Stimulated activated CD4-positive, alpha-beta T cell treated with anti-CD3 and anti-CD28 coated beads, Interleukin-1b, Interleukin-23, amount 100 ng/mL, for 24 hours (primary cell): Measurements from ENCODE around the gene PACRG.

Experiments used
- DNase-seq, 4 experiments: peaks; one replicate each; pipeline ENCODE4 v3.0.0-alpha.2; 2020; ENCODE audit warnings: low read depth in 4 of 4, low spot score in 1 of 4

PACRG gene

GRCh38 chr6:163262080-163262479 lies 534.3 kb downstream of the PACRG start:
- no peak for DNase-seq

DNA sequence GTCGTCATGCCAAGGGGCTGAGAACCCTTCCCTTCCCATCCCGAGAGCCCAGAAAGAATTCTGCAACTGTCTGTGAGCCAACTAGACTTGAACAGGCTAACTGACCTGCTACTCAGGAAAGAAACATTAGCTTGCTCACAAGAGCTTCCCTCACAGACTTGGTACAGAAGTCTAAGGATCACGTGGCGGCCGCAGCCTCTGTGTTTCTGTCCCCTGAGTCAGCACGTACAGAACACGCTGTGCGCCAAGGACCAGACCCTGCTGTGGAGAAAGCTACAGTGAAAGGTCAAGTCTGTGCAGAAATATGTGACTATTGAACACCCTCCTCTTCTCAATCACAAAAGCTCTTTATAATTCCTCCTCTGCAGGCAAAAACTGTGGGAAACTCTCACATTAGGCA lies 535.4 kb downstream of the PACRG start:
- DNase-seq: no peak

DNA sequence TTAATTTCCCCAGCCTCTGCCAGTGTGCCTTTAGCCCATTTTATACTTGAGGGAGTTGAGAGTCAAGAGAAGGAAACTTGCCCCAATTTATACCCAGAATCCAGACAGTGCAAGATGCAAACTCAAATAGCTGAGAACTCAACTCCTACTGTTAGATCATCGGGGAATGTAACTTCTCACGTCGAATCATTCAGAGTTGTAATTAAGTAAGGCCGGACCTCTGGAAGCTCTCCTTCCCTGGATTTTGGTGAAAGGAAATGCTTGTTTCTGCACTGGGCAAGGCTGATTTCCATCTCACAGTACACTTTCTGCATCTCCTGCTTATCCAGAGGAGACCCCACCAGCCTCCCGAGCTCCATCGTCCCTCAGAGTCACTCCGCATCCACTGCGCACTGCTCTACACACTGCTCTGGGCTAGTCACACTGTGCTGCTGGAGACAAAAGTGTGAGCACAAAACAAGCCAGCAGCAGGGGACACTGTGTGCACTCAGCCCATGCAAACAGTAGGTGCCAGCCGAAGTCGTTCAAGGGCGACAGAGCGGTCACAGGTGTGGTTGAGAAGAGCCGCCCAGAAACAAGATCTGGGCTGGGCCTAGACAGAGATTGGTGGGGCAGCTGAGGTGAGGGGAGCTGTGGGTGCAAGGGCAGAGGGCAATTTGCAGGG lies 536.4 kb downstream of the PACRG start:
- no peak for DNase-seq

- DNase-seq: no peak
These were observed 536.9 kb downstream of the PACRG start for GRCh38 chr6:163264662-163265035.

DNA sequence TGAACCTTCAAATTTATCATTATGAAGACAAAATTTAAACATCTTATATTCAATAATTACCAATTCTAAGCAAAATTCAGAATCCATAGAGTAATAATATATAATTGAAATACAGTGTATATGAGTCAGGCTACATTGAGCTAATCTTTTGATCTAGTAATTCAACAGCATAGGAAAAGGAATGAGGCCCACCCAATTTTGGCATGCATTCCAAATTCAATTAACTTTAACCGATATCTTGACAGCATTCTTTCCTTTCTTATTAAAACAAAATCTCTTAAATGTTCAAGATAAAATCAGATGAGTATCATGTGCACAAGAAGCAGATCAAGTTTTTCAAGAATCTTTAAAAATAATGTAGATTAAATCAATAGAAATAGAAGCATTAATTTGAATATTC lies 553.9 kb downstream of the PACRG start:
- no peak for DNase-seq

DNA sequence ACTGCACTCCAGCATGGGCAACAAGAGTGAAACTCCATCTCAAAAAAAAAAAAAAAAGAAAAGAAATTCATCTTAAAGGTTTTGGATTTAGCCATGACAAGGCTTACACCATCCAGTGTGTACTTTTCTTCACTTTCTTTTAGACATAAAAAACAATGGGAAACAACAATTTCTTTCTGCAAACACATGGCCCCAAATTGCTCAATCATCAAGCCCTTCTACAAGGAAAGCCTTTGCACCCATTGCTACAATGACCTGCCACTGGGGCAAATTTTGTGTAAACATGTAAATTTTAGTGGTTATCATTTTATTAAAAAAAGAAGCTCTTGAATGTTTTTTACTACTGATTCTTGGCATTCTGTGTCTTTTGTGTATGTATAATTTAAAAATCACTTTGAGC lies 554.9 kb downstream of the PACRG start:
- DNase-seq: no peak

DNA sequence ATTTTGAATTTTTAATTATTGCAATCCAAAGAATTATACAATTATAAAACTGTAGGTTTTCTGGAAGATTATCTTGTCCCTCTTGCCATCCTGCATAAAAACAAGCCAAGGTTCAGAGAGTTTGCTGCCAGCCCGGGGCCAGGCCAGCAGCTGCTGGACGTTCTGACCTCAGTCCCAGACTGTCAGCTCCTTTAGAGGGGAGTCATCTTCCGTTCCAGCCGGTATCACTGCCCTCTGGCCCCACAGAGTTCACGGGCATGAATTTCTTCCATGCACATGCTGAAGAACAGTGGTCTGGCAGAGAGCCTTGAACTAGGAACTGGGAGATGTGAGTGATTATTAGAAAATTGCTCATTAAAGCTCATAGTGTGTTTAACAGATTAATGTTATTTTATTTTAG lies 556.4 kb downstream of the PACRG start:
- DNase-seq: no peak

- no peak for DNase-seq
These were observed 557.9 kb downstream of the PACRG start for GRCh38 chr6:163285691-163286090.

DNA sequence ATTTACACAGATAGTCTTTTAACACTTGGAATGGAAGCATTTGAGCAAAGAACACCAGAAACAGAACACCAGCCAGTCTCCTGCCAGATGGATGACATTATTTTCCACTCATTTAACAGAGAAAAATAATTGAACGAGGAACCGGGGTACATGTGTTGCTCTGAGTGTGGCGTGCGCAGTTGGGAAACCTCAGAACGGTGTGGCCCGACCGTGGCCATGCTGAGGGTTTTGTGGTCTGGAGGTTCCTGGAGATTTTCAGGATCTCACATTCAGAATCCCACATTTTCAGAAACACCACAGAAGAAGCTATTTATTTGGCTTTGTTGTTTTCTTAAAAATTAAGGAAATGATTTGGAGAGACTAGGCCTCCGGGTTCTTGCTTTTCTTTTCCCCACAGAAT lies 559.9 kb downstream of the PACRG start:
- no peak for DNase-seq

- no peak for DNase-seq
These were observed 560.3 kb downstream of the PACRG start for GRCh38 chr6:163288066-163288465.

DNA sequence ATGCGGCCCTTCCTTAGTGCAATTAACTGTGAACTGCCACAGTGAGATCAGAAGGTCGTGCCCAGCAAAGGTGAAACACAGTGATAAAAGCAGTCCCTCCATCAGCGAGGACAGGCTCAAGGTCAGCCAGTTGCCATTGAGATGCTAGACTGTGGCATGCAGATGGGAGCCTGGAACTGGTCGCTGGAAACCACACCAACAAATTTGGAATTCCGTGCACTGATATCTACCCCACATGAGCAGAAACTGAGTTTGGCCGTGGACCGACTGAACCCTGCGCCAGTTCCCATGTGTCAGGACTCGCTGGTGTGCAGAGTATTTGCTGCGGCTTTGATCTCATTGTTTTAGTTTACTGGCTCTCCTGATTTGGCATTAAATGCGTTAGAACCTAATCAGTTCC lies 561.1 kb downstream of the PACRG start:
- DNase-seq: no peak

- DNase-seq: no peak
These were observed 561.7 kb downstream of the PACRG start for GRCh38 chr6:163289447-163289846.

DNA sequence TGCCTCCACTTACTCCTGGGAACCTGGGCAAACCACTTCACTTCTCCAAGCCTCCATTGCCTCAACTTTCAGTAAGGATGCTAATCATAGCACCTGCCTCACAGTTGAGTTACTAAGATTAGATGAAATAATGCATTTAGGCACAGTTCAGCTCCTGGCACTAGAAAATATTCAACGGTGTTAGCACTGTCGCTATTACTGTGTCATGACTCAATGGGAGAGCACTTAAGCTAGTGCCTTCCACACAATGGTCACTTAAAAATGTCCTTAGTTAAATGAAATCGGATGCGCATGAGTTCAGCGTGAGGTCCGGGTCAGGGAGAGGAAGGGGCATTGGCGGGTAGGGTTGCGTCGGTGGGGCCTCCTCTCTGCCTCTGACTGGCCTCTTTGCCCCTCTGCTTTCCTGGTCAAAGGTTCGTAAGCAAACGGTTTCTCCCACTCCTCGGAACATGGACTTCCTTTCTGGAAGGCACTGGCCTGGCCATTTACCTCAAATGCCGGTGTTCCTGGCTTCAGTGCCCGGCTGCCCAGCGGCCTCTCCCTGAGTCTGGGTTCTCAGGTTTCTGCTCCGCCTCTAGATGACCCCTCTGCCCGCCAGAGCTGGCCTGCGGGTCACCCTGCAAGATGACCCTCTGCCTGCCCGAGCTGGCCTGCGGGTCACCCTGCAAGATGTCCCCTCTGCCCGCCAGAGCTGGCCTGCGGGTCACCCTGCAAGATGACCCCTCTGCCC lies 562.9 kb downstream of the PACRG start:
- no peak for DNase-seq

- no peak for DNase-seq
These were observed 563.8 kb downstream of the PACRG start for GRCh38 chr6:163291622-163292021.

GRCh38 chr6:163293286-163293685 lies 565.5 kb downstream of the PACRG start:
- no peak for DNase-seq

DNA sequence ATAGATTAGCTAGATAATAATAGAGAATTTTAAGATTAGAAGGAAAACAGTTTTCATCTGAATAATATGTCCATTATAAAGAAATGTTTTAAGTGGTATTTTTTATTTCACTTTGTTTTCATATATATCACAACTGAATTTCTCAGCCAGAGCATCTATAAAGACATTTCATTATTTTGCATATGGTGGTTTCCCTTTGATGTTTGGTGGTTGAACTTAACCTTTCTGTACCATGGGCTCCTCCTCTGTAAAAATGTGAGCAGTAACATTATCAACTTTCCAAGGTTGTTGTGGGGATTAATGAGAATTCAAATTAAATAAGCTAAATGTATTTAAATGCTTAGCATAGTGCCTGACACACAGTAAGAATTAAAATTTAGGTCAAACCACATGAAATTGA lies 567.0 kb downstream of the PACRG start:
- DNase-seq: no peak

DNA sequence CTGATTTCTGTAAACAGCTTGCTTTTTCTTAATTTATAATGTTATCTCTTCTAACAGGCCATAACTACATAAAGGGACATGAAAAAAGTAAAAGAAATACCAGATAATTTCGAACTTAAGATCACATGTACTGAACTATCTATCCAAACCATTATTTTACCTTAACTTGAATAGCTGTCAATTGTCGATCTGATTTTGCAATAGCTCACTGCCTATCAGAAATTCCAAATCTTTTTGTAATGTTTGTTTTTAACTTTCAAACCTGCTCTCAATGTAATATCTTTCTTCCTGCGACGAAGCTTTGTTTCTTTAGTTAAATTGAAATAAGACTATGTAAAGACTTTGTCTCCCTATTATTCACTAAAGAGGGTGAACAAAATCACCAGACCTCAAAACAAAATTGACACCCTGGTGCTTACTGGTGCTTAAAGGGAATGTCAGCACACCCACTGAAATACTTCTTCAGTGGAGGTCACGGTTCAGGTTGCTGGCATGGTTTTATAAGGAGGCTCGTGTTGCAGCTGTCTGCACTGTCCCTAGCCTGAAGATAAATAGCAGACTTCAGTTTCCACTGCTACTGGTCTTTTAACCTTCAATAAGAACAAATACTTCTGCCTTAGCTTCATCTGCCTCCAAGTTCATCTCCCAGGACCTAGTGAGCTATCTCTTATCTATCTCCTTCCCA lies 569.2 kb downstream of the PACRG start:
- DNase-seq: no peak

GRCh38 chr6:163298079-163298830 lies 570.5 kb downstream of the PACRG start:
- DNase-seq: no peak

GRCh38 chr6:163300838-163301237 lies 573.1 kb downstream of the PACRG start:
- DNase-seq: no peak

- DNase-seq: no peak
These were observed 574.2 kb downstream of the PACRG start for GRCh38 chr6:163301726-163302635.

DNA sequence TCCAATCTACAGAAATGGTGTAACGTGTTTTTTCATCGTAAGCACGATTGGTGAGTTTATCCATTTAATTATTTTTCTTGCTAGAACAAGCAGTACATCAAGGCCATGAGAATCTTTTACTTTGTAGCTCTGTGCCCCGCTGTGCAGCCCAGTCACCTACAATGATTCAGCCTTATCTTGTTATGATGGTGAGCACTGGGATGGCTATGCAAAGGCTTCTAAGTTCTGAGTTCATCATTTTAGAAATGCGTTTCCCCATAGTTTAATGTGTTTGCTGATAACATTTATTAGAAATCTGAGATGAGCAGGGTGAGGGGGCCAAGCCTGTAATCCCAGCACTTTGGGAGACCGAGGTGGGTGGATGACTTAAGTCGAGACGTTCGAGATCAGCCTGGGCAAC lies 575.0 kb downstream of the PACRG start:
- no peak for DNase-seq
